GM19328 (cell line): ENCODE measurements around the gene FRMD4B.

ENCODE experiments used
- ATAC-seq: cut with Tn5 transposase; IDR thresholded peaks from one replicate; pipeline ENCODE4 v1.9.1; 2021; ENCODE audit warnings: mild to moderate bottlenecking, moderate library complexity; ENCODE audit not compliant: unreplicated experiment

FRMD4B gene

GRCh38 chr3:69142090-69142489 is 243.8 kb downstream of the FRMD4B start:
- no peak for ATAC-seq

GRCh38 chr3:69141313-69141712 is 244.6 kb downstream of the FRMD4B start:
- no peak for ATAC-seq

- no peak for ATAC-seq
Measured at GRCh38 chr3:69137412-69137811, 248.5 kb downstream of the FRMD4B start.

GRCh38 chr3:69137005-69137404 is 248.9 kb downstream of the FRMD4B start:
- ATAC-seq: no peak

GRCh38 chr3:69130689-69131088 is 255.2 kb downstream of the FRMD4B start:
- ATAC-seq: peak; percentile 86

- ATAC-seq: no peak
Measured at GRCh38 chr3:69129531-69129930, 256.4 kb downstream of the FRMD4B start.

- no peak for ATAC-seq
Measured at GRCh38 chr3:69128509-69128908, 257.4 kb downstream of the FRMD4B start.

GRCh38 chr3:69126999-69127398 is 258.9 kb downstream of the FRMD4B start:
- ATAC-seq: no peak

- ATAC-seq: no peak
Measured at GRCh38 chr3:69126216-69126615, 259.7 kb downstream of the FRMD4B start.

GRCh38 chr3:69122403-69122802 is 263.5 kb downstream of the FRMD4B start, which contains the start of gene LMOD3:
TSS of gene LMOD3 (minus strand) at chr3:69122595. CDS start at chr3:69122386, 209 bp downstream.
- ATAC-seq: no peak

GRCh38 chr3:69121950-69122349 is 263.9 kb downstream of the FRMD4B start:
- no peak for ATAC-seq

GRCh38 chr3:69121513-69121912 is 264.4 kb downstream of the FRMD4B start:
- no peak for ATAC-seq

GRCh38 chr3:69120879-69121464 is 264.9 kb downstream of the FRMD4B start:
- ATAC-seq: no peak
